Fibroblast of gingiva (primary cell): ENCODE results near the gene ABRACL.
"Not testable (repeated sequence)": the region's sequence is repeated elsewhere in the genome, so short reads cannot be mapped to it uniquely, and the experiment has no call there.

ENCODE experiments used
- DNase-seq: peaks from one replicate; pipeline ENCODE4 v3.0.0-alpha.2; 2011; ENCODE audit warnings: low read depth

Gene ABRACL

GRCh38 chr6:139028658-139029469, at the start of gene ABRACL:
Gene ABRACL, plus strand, starts transcription at chr6:139028745. Its CDS starts 5,416 bp downstream, at chr6:139034161.
- peak; percentile 41 for DNase-seq

GRCh38 chr6:138979365-138979764, 49.2 kb upstream of the ABRACL start:
- DNase-seq, result peak; percentile 65

- DNase-seq, result no peak
Observed at GRCh38 chr6:138979813-138980668, 48.5 kb upstream of the ABRACL start.

- no peak for DNase-seq
Observed at GRCh38 chr6:138981416-138981815, 47.1 kb upstream of the ABRACL start.

GRCh38 chr6:138986578-138986977, 42.0 kb upstream of the ABRACL start:
- DNase-seq, result no peak

GRCh38 chr6:138987080-138987642, 41.4 kb upstream of the ABRACL start:
- DNase-seq, result no peak

- peak; percentile 87 for DNase-seq
Observed at GRCh38 chr6:138987643-138988468, 40.7 kb upstream of the ABRACL start, which contains the start of gene REPS1. Gene REPS1, minus strand, starts transcription at chr6:138988253. Its CDS starts 571 bp downstream, at chr6:138987682.

GRCh38 chr6:138988469-138988834, 40.1 kb upstream of the ABRACL start:
- no peak for DNase-seq

- no peak for DNase-seq
Observed at GRCh38 chr6:138989098-138989983, 39.2 kb upstream of the ABRACL start.

- no peak for DNase-seq
Observed at GRCh38 chr6:138991206-138991605, 37.3 kb upstream of the ABRACL start.

GRCh38 chr6:138992965-138993364, 35.6 kb upstream of the ABRACL start:
- DNase-seq, result not testable (repeated sequence)

- not testable (repeated sequence) for DNase-seq
Observed at GRCh38 chr6:138993410-138993809, 35.1 kb upstream of the ABRACL start.

- no peak for DNase-seq
Observed at GRCh38 chr6:138996524-138996923, 32.0 kb upstream of the ABRACL start.

GRCh38 chr6:138997136-138997535, 31.4 kb upstream of the ABRACL start:
- no peak for DNase-seq

GRCh38 chr6:138999949-139000725, 28.4 kb upstream of the ABRACL start:
- DNase-seq, result no peak

- no peak for DNase-seq
Observed at GRCh38 chr6:139003751-139004150, 24.8 kb upstream of the ABRACL start.

GRCh38 chr6:139006477-139006876, 22.1 kb upstream of the ABRACL start:
- DNase-seq, result no peak

GRCh38 chr6:139007428-139007827, 21.1 kb upstream of the ABRACL start:
- DNase-seq, result no peak

GRCh38 chr6:139008117-139008516, 20.4 kb upstream of the ABRACL start:
- no peak for DNase-seq

- DNase-seq, result no peak
Observed at GRCh38 chr6:139010674-139011073, 17.9 kb upstream of the ABRACL start.
